ENCODE data around the gene MRI1.

MRI1 gene

GRCh38 chr19:13731147-13731964, 33.0 kb upstream of the MRI1 start:
- peak overlapping the region; percentile 87 for H2AFZ ChIP-seq (ENCODE audit: low read length)
- H2BK120ac ChIP-seq (ENCODE audit: low read depth, low read length), result no peak overlapping the region
- peaks cover 3 to 5% of the 10 kb centered on the region in 2 donors for H3K4me1 ChIP-seq (ENCODE audit: control insufficient read depth in 2 of 2, insufficient read depth in 1 of 2, low read depth in 1 of 2, low read length in 2 of 2)
- H3K18ac ChIP-seq (ENCODE audit: low read length), result no peak overlapping the region
- peaks cover 0 to 21% of the 10 kb centered on the region in 2 donors for H3K36me3 ChIP-seq (replicated peaks in 1 of 2; ENCODE audit: control insufficient read depth in 2 of 2, insufficient read depth in 2 of 2, low read length in 2 of 2)
- no peak overlapping the region for H3K4ac ChIP-seq (ENCODE audit: low read length)
- no peak overlapping the region for H2AK5ac ChIP-seq (ENCODE audit: low read depth, low read length)
- H3K9me3 ChIP-seq (replicated peaks in 1 of 2; ENCODE audit: control insufficient read depth in 2 of 2, insufficient read depth in 1 of 2, low read depth in 1 of 2, low read length in 2 of 2), result no peaks in the 10 kb centered on the region
- H3K14ac ChIP-seq (ENCODE audit: low read length), result no peak overlapping the region
- no peak overlapping the region for H3K23ac ChIP-seq (ENCODE audit: low read depth, low read length, poor library complexity)
- no peak overlapping the region for H4K91ac ChIP-seq (ENCODE audit: low read depth, low read length, poor library complexity)
- H2BK12ac ChIP-seq (ENCODE audit: low read length), result no peak overlapping the region
- no peak overlapping the region for H2BK15ac ChIP-seq (ENCODE audit: low read length)
- no peak overlapping the region for H4K8ac ChIP-seq (ENCODE audit: low read depth, low read length)
- WGBS, 2 donors (ENCODE audit: extremely low coverage in 2 of 2, insufficient read length in 2 of 2, insufficient replicate concordance in 1 of 2), result no CpG with 5 or more reads among the region's 39 CpGs
- H3K4me3 ChIP-seq (ENCODE audit: low read length in 2 of 2), result peak overlapping the region; percentile 74 to 84
- no peaks in the 10 kb centered on the region for H3K27me3 ChIP-seq (ENCODE audit: control insufficient read depth in 3 of 3, insufficient read depth in 3 of 3, low read depth in 1 of 3, low read length in 3 of 3)
- no peak overlapping the region for H2BK5ac ChIP-seq (ENCODE audit: low read length)
- H3K27ac ChIP-seq (replicated peaks; ENCODE audit: low read length), result peak overlapping the region; percentile 85
- no peaks in the 10 kb centered on the region for H3K79me1 ChIP-seq (ENCODE audit: low read depth, low read length)
- peak overlapping the region; percentile 94 for H3K9ac ChIP-seq (ENCODE audit: low read depth, low read length, poor library complexity)
- peak; percentile 93 for DNase-seq (ENCODE audit: low spot score)
- peak overlapping the region; percentile 79 for H3K4me2 ChIP-seq (ENCODE audit: insufficient read depth, low read length, poor library complexity, severe bottlenecking)

- H3K4ac ChIP-seq (ENCODE audit: low read length), result no peak overlapping the region
- no peak for DNase-seq (ENCODE audit: low spot score)
- H3K14ac ChIP-seq (ENCODE audit: low read length), result no peak overlapping the region
Observed at GRCh38 chr19:13732337-13732736, 32.0 kb upstream of the MRI1 start.

GRCh38 chr19:13734751-13735150, 29.6 kb upstream of the MRI1 start:
- Histone ChIP-seq H4K8ac (ENCODE audit: low read depth, low read length) (no peak overlapping the region), H2AK5ac (ENCODE audit: low read depth, low read length) (no peak overlapping the region), H3K23ac (ENCODE audit: low read depth, low read length, poor library complexity) (no peak overlapping the region), H2BK12ac (ENCODE audit: low read length) (no peak overlapping the region), H3K14ac (ENCODE audit: low read length) (no peak overlapping the region), H3K4me3 (ENCODE audit: low read length in 2 of 2) (no peak overlapping the region), H2BK120ac (ENCODE audit: low read depth, low read length) (no peak overlapping the region), H2BK5ac (ENCODE audit: low read length) (no peak overlapping the region), H3K9ac (ENCODE audit: low read depth, low read length, poor library complexity) (no peak overlapping the region), H3K27ac (replicated peaks; ENCODE audit: low read length) (no peak overlapping the region), H2AFZ (ENCODE audit: low read length) (no peak overlapping the region), H3K18ac (ENCODE audit: low read length) (no peak overlapping the region), H3K9me3 (replicated peaks in 1 of 2; ENCODE audit: control insufficient read depth in 2 of 2, insufficient read depth in 1 of 2, low read depth in 1 of 2, low read length in 2 of 2) (no peaks in the 10 kb centered on the region), H3K27me3 (ENCODE audit: control insufficient read depth in 3 of 3, insufficient read depth in 3 of 3, low read depth in 1 of 3, low read length in 3 of 3) (no peaks in the 10 kb centered on the region), H3K4ac (ENCODE audit: low read length) (no peak overlapping the region), H2BK15ac (ENCODE audit: low read length) (no peak overlapping the region), H3K4me1 (ENCODE audit: control insufficient read depth in 2 of 2, insufficient read depth in 1 of 2, low read depth in 1 of 2, low read length in 2 of 2) (peaks cover 3 to 5% of the 10 kb centered on the region in 2 donors), H3K79me1 (ENCODE audit: low read depth, low read length) (no peaks in the 10 kb centered on the region), H3K4me2 (ENCODE audit: insufficient read depth, low read length, poor library complexity, severe bottlenecking) (no peak overlapping the region), H4K91ac (ENCODE audit: low read depth, low read length, poor library complexity) (no peak overlapping the region), H3K36me3 (replicated peaks in 1 of 2; ENCODE audit: control insufficient read depth in 2 of 2, insufficient read depth in 2 of 2, low read length in 2 of 2) (peaks cover 0 to 46% of the 10 kb centered on the region in 2 donors)
- no CpG with 5 or more reads among the region's 2 CpGs for WGBS, 2 donors (ENCODE audit: extremely low coverage in 2 of 2, insufficient read length in 2 of 2, insufficient replicate concordance in 1 of 2)
- DNase-seq (ENCODE audit: low spot score), result no peak

More at GRCh38 chr19:13732337-13732736, 32.0 kb upstream of the MRI1 start:
- no peak overlapping the region for H2AK5ac ChIP-seq (ENCODE audit: low read depth, low read length)
- peaks cover 3 to 5% of the 10 kb centered on the region in 2 donors for H3K4me1 ChIP-seq (ENCODE audit: control insufficient read depth in 2 of 2, insufficient read depth in 1 of 2, low read depth in 1 of 2, low read length in 2 of 2)
- H3K9ac ChIP-seq (ENCODE audit: low read depth, low read length, poor library complexity), result no peak overlapping the region
- H3K36me3 ChIP-seq (replicated peaks in 1 of 2; ENCODE audit: control insufficient read depth in 2 of 2, insufficient read depth in 2 of 2, low read length in 2 of 2), result peaks cover 0 to 30% of the 10 kb centered on the region in 2 donors
- no peaks in the 10 kb centered on the region for H3K9me3 ChIP-seq (replicated peaks in 1 of 2; ENCODE audit: control insufficient read depth in 2 of 2, insufficient read depth in 1 of 2, low read depth in 1 of 2, low read length in 2 of 2)
- no peak overlapping the region for H4K91ac ChIP-seq (ENCODE audit: low read depth, low read length, poor library complexity)
- H2BK5ac ChIP-seq (ENCODE audit: low read length), result no peak overlapping the region
- H3K79me1 ChIP-seq (ENCODE audit: low read depth, low read length), result no peaks in the 10 kb centered on the region
- no peak overlapping the region for H3K23ac ChIP-seq (ENCODE audit: low read depth, low read length, poor library complexity)
- no peak overlapping the region for H2AFZ ChIP-seq (ENCODE audit: low read length)
- no CpG with 5 or more reads among the region's 8 CpGs for WGBS, 2 donors (ENCODE audit: extremely low coverage in 2 of 2, insufficient read length in 2 of 2, insufficient replicate concordance in 1 of 2)
- no peak overlapping the region for H4K8ac ChIP-seq (ENCODE audit: low read depth, low read length)
- H3K18ac ChIP-seq (ENCODE audit: low read length), result no peak overlapping the region
- no peak overlapping the region for H2BK15ac ChIP-seq (ENCODE audit: low read length)
- no peak overlapping the region for H3K27ac ChIP-seq (replicated peaks; ENCODE audit: low read length)
- H3K4me2 ChIP-seq (ENCODE audit: insufficient read depth, low read length, poor library complexity, severe bottlenecking), result peak overlapping the region; percentile 79
- H3K4me3 ChIP-seq (ENCODE audit: low read length in 2 of 2), result peak overlapping the region in 1 of 2 donors; percentile 74
- H2BK12ac ChIP-seq (ENCODE audit: low read length), result no peak overlapping the region
- H3K27me3 ChIP-seq (ENCODE audit: control insufficient read depth in 3 of 3, insufficient read depth in 3 of 3, low read depth in 1 of 3, low read length in 3 of 3), result no peaks in the 10 kb centered on the region
- H2BK120ac ChIP-seq (ENCODE audit: low read depth, low read length), result no peak overlapping the region

- H2AFZ ChIP-seq (ENCODE audit: low read length), result no peak overlapping the region
- H3K27me3 ChIP-seq (ENCODE audit: control insufficient read depth in 3 of 3, insufficient read depth in 3 of 3, low read depth in 1 of 3, low read length in 3 of 3), result no peaks in the 10 kb centered on the region
- H2BK12ac ChIP-seq (ENCODE audit: low read length), result no peak overlapping the region
- no peak for DNase-seq (ENCODE audit: low spot score)
- H3K4me1 ChIP-seq (ENCODE audit: control insufficient read depth in 2 of 2, insufficient read depth in 1 of 2, low read depth in 1 of 2, low read length in 2 of 2), result no peaks in the 10 kb centered on the region
- H2AK5ac ChIP-seq (ENCODE audit: low read depth, low read length), result no peak overlapping the region
- no peak overlapping the region for H3K23ac ChIP-seq (ENCODE audit: low read depth, low read length, poor library complexity)
- no peak overlapping the region for H3K14ac ChIP-seq (ENCODE audit: low read length)
- no peak overlapping the region for H2BK5ac ChIP-seq (ENCODE audit: low read length)
- no peak overlapping the region for H3K9ac ChIP-seq (ENCODE audit: low read depth, low read length, poor library complexity)
- H3K36me3 ChIP-seq (replicated peaks in 1 of 2; ENCODE audit: control insufficient read depth in 2 of 2, insufficient read depth in 2 of 2, low read length in 2 of 2), result peaks cover 0 to 60% of the 10 kb centered on the region in 2 donors
- no CpG with 5 or more reads among the region's 1 CpG for WGBS, 2 donors (ENCODE audit: extremely low coverage in 2 of 2, insufficient read length in 2 of 2, insufficient replicate concordance in 1 of 2)
- no peak overlapping the region for H2BK15ac ChIP-seq (ENCODE audit: low read length)
- H3K18ac ChIP-seq (ENCODE audit: low read length), result no peak overlapping the region
- no peaks in the 10 kb centered on the region for H3K79me1 ChIP-seq (ENCODE audit: low read depth, low read length)
- H4K8ac ChIP-seq (ENCODE audit: low read depth, low read length), result no peak overlapping the region
- H3K4me3 ChIP-seq (ENCODE audit: low read length in 2 of 2), result no peak overlapping the region
- H3K27ac ChIP-seq (replicated peaks; ENCODE audit: low read length), result no peak overlapping the region
- no peak overlapping the region for H2BK120ac ChIP-seq (ENCODE audit: low read depth, low read length)
- H3K4me2 ChIP-seq (ENCODE audit: insufficient read depth, low read length, poor library complexity, severe bottlenecking), result no peak overlapping the region
- no peak overlapping the region for H3K4ac ChIP-seq (ENCODE audit: low read length)
- no peak overlapping the region for H4K91ac ChIP-seq (ENCODE audit: low read depth, low read length, poor library complexity)
- H3K9me3 ChIP-seq (replicated peaks in 1 of 2; ENCODE audit: control insufficient read depth in 2 of 2, insufficient read depth in 1 of 2, low read depth in 1 of 2, low read length in 2 of 2), result peaks cover 0 to 2% of the 10 kb centered on the region in 2 donors
Observed at GRCh38 chr19:13738073-13738472, 26.2 kb upstream of the MRI1 start.

Measured in neuronal stem cell (in vitro differentiated cells).